ENCODE measurements around the gene MFAP3L.
"Not testable (repeated sequence)": the region's sequence is repeated elsewhere in the genome, so short reads cannot be mapped to it uniquely, and the experiment has no call there.

The MFAP3L gene

DNA sequence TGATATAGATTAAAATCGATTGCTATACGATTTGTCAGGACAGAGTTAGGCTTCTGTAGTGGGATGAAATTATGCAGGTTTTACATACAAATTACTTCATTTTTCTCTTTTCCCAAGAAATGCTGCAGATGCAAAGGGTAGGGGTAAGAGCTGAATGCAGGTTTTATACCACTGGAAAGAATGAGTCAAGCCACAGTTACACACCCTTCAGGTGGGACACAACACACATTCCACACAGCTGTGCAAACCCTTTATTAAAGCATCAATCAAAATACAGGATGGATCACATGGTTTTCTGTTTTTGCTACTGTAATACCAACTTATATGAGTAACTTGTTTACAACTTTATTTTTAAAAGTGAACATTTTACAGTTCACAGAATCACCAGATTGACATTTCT, 39.8 kb downstream of the MFAP3L start:
- DNase-seq: no peak

- no peak for DNase-seq
These were observed 40.3 kb downstream of the MFAP3L start for GRCh38 chr4:169985881-169986280.

DNA sequence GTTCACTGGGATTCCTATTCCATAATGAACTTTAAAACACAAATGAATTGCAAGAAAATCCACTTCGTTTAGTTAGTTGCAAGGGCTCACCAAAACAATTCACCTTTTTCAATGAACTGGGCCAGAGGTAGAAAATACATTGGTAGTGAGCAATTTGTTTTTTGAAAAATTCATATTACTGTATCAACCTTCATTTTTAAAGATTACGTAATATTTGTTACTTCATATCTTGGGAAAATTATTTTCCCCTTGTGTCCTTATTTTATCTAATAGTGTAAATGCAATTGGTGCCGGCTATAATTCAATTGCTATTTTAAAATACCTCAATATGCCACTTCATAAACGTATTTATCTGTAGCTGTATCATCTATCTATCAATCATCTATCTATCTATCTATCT, 41.5 kb downstream of the MFAP3L start:
- DNase-seq: no peak

GRCh38 chr4:169984173-169984572, 42.0 kb downstream of the MFAP3L start:
- no peak for DNase-seq

GRCh38 chr4:169976951-169977350, 49.2 kb downstream of the MFAP3L start:
- DNase-seq: no peak

- DNase-seq: no peak
These were observed 50.1 kb downstream of the MFAP3L start for GRCh38 chr4:169975838-169976796.

- no peak for DNase-seq
These were observed 50.9 kb downstream of the MFAP3L start for GRCh38 chr4:169975131-169975837.

GRCh38 chr4:169971456-169972015, 54.7 kb downstream of the MFAP3L start:
- no peak for DNase-seq

- peak; percentile 46 for DNase-seq
These were observed 57.2 kb downstream of the MFAP3L start for GRCh38 chr4:169968999-169969398.

- no peak for DNase-seq
These were observed 62.2 kb downstream of the MFAP3L start for GRCh38 chr4:169963998-169964397.

- DNase-seq: no peak
These were observed 66.9 kb downstream of the MFAP3L start for GRCh38 chr4:169959254-169959653.

- no peak for DNase-seq
These were observed 67.6 kb downstream of the MFAP3L start for GRCh38 chr4:169958629-169959028.

DNA sequence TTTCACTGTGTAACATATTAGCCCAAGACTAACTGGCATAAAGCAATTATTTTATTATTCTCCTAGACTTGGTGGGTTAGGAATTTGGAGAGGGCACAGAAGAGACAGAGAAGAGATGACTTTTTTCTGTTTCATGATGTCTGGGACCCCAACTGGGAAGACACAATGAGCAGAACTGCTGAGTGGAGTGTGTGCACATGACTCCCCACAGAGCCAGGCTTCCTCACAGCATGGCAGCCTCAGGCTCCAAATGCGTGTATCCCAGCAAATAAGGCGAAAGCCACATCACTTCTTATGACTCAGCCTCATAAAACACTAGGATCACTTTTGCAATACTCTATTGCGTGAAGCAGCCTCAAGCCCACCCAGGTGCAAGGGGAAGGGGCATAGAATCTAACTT, 68.4 kb downstream of the MFAP3L start:
- no peak for DNase-seq

GRCh38 chr4:169956091-169956843, 69.9 kb downstream of the MFAP3L start:
- no peak for DNase-seq

DNA sequence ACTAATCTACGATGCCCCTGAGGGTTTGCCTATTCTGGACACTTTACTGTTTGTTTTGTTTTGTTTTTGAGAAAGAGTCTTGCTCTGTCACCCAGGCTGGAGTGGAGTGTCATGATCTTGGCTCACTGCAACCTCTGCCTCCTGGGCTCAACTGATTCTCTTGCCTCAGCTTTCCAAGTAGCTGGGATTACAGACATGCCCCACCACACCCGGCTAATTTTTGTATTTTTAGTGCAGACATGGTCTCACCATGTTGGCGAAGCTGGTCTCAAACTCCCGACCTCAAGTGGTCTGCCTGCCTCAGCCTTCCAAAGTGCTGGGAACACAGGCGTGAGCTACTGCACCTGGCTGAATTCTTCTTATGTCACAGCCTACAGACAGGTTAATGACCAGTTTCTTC, 70.7 kb downstream of the MFAP3L start:
- DNase-seq: no peak

- no peak for DNase-seq
These were observed 73.8 kb downstream of the MFAP3L start for GRCh38 chr4:169952236-169953002.

DNA sequence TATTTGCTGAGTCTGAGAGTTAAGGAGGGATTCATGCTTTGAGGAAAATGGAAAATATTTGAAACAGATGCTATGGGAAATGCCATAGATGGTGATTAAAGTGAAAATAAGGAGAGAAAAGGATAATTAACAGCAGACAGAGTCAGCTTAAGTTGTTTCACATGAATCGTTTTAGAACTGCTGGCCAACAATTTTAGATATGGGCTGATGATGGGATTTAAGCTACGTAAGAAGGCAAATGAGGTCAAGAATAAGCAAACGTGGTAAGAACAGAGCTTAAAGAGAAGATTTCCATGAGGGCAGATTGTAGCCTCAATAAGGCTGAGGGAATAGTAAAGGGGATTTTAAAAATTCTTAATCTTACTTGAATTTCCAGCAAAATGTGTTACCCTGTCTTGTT, 77.9 kb downstream of the MFAP3L start:
- DNase-seq: no peak

GRCh38 chr4:169945636-169946035, 80.6 kb downstream of the MFAP3L start:
- no peak for DNase-seq

DNA sequence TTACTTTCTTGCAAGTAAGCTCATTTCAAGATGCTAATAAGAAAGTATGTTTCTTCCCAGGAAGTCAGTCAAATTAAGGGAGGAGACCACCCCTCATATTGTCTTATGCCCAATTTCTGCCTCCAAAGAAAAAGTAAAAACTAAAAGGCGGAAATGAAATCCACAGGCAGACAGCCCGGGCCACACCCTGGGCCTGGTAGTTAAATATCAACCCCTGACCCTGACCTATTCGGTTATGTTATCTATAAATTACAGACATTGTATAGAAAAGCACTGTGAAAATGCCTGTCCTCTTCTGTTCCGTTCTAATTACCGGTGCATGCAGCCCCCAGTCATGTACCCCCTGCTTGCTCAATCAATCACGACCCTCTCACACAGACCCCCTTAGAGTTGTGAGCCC, 82.6 kb downstream of the MFAP3L start:
- DNase-seq: not testable (repeated sequence)

GRCh38 chr4:169941141-169941540, 85.1 kb downstream of the MFAP3L start:
- no peak for DNase-seq

DNA sequence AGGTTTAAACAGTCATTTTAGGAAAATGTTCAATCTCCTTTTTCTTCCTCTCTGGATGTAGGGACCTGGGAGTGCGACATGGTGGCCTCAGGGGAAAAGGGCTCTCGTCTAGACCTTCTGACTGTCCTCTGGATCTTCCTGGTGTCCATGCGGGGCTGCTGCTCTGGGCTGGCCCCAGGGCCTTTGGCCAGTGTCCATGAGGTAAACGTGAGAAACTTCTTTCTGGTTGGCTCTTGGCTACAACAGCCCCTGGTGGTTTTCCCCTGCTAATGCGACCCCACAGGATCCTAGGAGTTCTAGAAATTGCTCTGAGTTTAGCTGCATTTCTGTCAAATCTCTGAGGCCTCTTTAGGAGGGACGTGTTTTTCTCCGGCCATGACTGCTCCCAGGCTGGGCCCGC, 85.7 kb downstream of the MFAP3L start:
- no peak for DNase-seq

Data from activated CD4-positive, alpha-beta T cell treated with anti-CD3 and anti-CD28 coated beads, Interleukin-10, Interleukin-2, amounts not matched to agents 100 ng/mL and 50 ng/mL, durations not matched to agents 16 hours and 8 hours (primary cell).